NCI-H1105 treated with DMSO at 0.1 percent for 48 hours (cell line): ENCODE results near the gene IGFN1.
"Not testable (repeated sequence)": the region's sequence is repeated elsewhere in the genome, so short reads cannot be mapped to it uniquely, and the experiment has no call there.

Experiments used
- DNase-seq: peaks from one replicate; lab custom pipeline; 2025; lab: John Stamatoyannopoulos, UW

IGFN1 gene

DNA sequence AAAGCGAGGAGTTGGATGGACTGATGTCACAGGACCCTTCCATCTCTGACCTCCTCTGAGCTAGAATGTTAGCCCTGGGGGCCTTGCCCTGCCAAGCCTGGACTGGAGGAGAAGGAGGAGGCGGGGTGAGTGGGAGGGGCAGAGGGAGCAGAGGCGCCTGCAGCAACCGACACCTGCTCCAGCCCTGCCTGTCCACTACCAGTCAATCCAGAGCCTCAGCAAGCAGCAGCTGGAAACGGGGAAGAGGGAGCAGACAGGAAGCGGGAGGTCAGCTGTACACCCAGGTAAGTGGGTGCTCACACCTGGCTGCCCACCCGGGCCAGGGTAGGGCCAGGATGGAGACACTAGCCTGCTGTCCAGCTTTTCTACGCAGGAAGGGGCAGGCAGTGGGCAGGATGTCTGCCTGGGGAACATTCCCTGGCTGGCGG is at the start of gene IGFN1:
Gene IGFN1, plus strand, starts transcription at position 201 of the 428 bp plus-strand sequence. CDS start 2,470 bp downstream, outside the sequence.
- peak; percentile 16 for DNase-seq

DNA sequence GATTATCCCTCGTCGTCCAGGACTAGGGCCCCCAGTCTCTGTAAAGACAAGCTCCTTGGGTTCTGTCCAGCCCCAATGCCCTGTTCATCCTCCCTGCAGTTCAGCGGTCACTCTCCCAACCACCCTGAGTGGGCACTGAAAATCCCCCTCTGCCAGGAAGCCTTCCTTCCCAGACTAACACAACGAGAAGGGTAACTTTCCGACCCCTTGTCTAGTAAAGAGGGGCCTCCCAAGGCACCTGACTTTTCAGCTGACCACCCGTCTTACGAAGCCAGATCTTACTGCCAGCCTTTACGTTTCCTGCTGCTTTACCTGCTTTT is 49.7 kb upstream of the IGFN1 start:
- no peak for DNase-seq

DNA sequence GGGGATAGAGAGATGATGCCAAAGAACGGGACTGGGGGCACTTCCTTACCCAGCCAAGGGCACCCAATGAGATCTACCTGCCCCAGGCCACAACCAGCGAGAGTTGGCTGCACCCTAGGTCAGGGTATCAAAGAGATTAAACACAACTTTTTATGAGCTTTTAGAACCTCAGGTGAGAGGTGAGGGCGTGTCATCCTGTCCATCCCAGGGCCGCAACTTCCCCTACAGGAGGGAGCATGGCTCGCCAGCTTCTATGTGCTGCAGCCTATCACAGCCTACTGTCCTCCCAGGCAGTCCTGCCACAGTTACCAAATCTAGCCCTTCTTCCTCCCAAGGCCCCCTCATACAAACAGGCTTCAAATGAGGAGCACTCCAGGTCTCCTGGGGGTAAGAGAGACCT is 49.2 kb upstream of the IGFN1 start:
- no peak for DNase-seq

DNA sequence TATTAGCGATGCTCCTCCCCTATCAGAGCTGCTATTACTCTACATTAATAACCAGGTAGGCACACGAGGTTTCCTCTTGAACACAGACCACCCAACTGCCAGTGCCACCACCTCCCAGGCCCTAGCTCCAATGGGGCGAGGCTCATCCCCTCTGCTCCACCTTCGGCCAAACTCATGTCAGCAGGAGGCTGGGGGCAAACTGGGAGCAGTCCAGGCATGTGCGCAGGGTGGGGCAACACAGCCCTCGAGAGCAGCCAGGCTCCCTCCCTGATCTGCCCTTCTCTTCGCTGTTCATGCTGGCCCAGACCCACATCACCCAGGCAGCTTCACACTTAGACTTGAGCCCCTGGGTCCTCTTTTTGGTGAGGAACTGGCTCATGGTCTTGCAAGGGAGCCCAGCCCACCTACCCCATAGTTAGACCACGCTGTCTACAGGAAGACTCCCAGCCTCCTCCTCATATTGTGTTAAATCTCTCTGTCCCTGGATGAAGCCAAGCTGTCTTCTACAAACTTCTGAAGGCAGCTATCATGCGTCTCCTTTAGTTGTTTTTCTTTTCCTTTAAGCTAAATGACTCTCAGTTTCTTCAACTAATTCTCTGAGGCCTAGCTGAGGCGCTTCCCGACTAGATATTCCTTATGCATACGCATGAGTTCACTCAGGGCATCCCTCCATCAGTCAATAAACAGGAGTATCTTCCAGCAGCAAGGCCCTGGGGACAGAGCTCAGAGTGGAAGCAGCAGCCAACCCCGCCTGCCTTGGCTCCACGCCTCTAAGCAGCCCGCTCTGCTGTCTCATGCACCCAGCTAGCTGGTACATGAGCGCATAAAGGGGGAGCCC is 48.4 kb upstream of the IGFN1 start:
- no peak for DNase-seq

DNA sequence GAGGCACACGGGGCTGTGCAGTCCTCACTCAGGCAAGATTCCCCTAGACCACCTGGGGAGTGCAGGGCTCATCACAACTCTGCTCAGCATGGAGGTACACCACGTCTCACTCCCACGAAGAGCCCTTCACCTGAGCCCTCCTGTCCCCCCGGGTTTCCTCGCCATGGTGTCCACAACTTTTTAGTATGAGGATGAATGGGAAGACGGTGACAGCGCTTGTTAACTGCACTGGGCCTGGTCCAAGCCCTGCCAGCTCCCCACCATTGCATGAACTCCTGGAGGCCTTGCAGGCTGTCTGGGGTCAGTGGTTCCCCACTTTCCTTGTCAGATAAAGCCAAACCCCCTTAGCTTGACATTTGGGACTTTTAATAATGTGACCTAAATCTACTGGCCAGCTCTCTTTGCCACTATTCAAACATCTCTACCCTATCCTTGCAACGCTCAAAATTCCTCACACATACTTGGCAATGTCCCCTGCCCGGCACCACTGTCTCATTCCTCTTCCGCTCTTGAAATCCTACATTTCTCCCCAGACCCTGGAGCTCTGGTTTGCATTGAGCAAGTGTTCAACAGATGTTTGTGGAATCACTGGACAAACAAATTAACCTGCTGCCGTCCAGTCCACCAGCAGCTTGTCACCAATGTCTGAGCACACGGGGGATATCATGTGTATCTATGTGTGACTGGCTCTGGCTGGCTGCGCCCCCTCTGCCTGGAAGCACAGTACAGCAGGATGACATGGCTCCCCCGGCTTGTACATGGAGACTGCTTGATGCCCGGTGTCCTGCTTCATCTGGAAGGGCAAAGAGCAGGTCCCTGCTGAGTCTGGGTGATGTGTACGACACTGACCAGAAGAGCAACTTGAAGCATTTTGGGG is 47.5 kb upstream of the IGFN1 start:
- DNase-seq = no peak

DNA sequence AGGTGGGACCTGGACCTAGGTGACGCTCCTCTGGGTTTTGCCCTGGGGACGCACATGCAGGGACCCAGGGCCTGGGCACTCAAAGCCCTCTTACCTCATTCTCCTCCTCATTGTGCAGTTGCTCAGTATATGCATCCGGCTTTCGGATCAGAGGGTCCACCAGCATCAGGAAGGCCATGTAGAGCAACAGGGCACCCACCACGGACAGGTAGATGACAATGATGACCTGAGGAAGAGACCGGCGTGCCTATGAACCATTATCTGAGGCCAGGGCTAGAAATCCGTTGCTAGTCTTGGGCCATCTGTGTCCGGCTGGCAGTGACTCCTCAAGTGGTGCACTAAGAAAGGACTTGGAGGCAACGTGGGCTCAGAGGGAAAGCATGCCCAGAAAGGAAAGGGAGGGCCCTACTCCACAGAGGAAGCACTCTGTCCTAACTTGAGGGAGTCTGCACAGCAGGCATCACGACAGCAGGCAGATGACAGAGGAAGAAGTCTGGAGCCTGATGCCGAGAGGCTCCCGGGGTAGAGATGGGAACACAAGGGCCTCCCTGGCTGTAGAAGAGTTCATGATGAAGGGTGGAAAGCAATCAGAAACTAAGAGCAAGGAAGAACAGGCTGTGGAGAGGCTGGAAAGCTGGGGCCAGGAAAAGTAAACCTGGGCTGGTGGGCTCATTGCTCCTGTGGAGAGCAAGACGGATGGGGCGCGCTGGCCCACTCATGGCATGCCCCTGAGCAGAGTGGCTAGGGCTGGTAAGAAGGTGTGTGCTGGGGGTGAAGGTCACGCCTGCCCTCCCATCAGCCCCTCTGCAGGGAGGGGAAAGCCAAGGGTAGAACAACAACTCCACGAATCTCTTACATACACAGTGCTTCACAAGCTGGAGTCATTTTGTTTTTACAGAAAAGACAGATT is 46.6 kb upstream of the IGFN1 start:
- no peak for DNase-seq

DNA sequence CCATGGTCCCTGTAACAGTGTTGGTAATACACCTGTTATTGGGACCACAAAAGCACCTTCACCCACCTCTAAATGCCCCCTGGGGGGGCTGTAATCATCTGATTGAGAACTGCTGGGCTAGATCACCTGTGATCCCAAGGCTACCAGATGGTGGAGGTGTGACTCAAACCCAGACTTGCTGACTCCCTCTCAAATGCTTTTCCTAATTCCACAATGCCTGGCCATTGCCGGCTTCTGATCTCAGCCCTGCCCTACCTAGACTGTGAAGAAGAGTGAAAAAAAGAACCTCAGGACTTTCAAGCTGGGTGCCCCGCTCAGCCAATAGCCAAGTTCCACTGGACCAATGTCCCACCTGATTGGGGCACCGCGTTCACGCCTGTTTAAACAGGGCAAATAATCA is 45.9 kb upstream of the IGFN1 start:
- no peak for DNase-seq

DNA sequence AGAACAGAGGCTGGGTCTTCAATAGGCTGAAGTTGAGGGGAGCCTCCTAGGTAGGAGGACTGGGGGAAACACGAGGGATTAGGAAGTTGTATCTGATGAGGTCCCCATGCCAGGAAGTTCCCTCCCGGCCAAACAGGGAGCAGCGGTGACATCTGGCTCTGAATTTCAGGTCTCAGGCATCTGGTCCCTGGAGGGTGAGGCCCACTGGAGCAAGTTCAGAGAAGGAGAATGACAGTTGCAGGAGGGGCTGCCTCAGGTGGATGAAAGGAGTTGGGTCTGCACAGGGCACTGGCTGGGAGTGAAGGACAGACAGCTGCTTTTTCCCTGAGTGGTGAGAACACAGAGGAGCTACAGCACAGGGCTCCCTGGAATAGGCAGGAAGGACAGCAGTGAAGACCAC is 45.5 kb upstream of the IGFN1 start:
- DNase-seq = no peak

DNA sequence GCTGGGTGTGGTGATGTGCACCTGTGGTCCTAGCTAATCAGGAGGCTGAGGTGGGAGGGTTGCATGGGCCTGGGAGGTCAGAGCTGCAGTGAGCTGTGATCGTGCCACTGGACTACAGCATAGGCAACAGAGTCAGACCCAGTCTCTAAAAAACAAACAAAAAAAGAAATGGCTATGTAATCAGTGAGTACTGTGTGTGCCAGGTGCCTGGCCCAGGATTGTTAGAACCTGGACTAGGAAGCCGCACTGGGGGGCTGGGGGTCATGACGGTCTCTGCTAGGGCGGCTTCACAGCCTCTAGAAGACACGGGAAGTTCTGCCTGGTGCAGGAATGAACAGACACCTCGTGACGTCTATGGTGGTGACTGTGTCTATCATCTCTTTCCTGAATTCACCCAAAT is 44.8 kb upstream of the IGFN1 start:
- DNase-seq = no peak

DNA sequence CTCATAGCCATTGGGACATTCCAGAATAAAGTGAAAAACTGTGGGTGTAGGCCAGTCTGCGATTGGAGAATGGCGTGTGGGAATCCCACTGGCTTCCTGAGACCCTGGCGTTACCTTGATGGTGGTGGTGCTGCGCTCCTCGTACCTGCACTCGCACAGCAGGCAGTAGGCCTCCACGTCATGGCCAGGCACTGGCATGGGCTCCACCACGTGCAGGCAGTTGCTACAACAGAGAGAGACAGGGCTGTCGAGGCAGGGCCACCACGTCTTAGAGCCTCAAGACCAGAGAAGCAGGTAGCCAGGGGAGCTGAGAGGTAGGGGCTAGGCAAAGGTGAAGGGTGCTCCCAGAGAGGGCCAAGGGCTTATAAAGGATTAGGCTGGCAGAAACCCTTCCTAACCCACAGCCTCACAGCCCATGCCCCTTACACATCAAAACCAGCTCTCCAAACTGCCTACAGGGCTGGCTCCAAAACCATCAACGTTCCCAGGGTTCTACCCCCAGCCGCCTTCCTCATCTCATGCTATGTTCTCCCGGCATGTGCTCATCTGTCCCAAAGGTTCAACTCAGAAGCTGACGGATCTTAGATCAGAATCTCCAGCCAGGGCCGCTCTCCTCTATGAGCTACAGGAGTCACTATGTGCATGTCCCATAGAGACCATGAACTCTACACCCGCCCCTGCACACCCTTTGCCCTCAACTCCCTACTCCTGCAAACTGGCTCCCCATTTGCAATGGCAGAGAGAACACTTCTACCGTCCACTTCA is 43.8 kb upstream of the IGFN1 start:
- DNase-seq = no peak

DNA sequence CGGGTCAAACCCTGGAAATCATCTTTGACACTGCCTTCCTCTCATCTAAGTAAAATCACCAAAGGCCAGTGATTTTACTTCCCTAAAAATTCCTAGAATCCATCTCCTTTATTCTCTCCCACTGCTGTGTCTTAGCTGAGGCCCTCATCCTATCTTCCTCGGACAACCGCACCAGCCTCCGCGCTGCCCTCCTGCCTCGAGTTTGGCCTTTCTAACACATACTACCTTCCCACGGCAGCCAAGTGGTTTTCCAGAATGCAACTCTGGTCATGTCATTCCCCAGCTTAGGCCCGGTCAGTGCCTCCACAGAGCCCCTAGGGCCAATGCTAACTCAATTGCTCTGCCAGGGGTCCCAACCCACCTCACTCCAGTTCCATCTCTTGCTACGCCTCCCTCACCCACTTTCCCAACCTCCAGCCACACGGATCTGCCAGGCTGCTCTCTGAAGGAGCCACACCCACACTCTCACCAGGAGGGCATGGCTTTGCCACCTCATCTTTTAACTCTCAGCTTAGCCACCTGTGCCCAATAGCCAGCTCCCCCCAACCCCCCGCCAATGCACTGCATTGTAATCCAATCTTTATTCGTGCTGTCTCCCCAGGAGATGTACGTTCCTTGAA is 43.1 kb upstream of the IGFN1 start:
- DNase-seq = no peak

DNA sequence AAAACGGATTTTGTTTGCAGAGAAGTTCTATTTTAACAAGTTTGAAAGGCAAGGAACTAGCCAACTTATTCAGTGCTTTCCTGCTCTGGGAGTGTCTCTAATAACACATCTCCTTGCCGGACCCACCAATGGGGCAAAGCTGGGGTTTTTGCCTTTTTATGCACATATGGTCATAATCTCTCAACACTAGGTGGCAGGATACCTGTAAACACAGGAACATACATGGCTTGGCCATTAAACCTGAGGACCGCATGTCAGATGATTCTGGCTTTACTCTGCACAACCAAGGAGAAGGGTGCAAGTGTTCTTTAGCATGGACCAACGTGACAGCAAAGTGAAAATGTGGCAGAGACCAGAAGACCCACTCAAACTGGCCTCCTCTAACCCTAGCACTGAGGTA is 41.2 kb upstream of the IGFN1 start:
- DNase-seq = peak; percentile 58

DNA sequence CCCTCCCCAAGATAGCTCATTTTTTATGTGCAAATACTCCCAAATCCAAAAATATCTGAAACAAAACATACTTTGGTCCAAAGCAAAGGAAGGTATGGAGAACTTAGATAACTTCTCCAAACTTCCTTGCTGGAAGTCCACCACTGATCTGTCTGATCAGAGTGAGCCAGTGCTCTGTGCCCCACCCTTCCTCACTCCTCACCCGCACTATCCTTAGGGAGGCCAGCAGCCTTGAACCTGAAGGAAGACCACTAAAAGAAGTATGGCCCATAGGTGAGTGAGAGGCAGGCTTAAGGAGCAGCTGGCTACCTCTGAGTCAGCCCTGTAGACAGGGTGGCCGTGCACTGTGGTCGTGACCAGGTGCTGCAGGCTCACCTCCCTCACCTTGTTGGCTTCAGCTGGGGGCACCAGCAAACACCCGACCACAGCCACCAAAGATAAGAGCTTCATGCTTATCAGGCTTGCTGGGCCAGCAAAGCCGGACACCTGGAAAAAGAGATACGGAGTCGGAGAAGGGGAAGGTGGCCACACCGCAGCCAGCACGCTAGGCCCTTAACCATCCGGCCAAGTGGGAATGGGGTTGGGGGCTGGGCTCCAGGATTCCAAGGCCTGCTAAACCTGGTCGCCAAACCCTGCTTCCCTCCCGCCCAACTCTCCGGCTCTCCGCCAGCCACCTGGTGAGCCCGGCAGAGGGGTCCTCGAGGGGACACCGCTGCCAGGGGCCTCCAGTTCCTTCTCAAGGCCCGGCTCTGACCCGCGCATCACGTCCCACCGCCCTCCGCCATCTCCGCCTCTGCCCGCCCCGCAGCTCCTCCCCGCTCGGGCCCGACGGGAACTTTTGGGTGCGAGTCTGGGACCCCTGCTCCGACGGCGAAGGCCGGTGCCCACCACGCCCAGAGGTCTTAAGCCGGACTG is 36.9 kb upstream of the IGFN1 start:
- DNase-seq = peak; percentile 73

DNA sequence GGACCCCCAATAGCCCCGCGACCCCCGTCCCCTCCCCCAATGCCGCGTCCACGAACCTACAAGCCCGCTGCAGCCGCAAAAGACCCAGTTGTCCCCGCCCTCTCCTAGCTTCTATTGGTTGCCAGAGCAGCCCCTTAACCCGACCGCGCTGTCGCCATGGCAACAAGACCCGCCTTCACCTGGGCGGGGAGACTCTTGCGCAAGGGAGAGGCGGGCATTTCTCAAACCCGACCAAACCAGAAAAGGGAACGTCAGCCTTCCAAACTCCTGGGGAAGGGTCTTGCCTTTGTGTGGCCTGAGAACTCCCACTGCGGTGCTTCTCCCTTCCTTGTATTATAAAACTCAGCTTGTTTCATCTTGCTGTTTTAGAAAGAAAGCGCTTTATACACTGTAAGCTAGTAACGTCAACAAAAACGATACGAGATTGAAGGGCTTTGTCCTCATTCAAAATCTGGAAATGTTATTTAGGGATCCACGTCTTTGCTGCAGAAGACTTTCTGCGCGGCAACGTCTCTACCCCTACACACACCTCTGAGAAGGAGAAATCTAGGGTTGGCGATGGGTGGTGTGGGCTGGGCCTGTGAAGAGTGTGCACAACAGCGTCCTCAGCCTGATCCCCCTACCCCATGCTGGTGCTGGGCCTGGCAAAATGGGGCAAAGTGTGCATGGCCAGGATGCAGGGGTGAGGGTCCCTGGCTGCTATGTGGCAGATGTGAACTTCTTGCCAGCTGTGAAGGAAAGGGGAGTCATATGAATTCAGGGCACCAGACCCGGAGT is 36.0 kb upstream of the IGFN1 start, which contains the start of gene TMEM9:
Gene TMEM9, minus strand, starts transcription at position 86 of the 777 bp plus-strand sequence. CDS start 551 bp downstream, outside the sequence.
- peak; percentile 94 for DNase-seq

DNA sequence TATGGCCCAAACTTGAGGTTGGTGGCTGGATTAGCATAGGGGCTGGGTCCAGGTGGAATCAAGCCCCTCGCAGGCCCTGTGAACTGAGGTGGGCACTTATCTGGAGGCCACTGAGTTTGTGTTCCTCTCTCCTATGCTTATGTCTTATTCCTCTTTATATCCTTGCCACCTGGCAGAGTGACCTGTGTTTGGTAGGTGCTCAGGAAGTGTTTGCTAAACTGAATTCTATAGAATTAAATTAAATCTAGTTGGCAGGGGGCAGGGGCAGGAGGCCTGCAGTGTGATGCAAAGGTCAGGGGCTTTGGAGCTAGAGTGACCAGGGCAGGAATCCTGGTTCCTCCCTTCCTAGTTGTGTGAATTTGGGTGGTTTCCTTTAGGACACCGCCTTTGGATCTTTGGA is 35.3 kb upstream of the IGFN1 start:
- DNase-seq = no peak

DNA sequence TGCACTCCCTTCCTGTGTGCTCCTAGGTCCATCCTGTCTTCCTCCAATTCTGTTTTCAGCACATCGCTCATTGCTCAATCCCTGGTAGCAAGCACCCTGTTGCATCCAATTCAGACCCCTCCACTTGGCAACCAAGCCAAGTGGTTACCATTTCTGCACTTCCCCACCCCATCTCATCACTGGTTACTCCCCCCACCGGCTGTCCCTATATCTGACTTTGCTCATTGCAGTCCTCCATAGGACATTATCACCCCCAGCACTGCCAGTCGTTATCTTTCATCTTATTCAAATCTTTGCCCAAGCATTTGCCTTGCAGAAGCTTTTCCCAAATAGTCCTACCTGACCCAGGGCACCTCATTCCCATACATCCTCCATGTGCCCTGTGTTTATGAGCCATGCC is 34.3 kb upstream of the IGFN1 start:
- DNase-seq = no peak

DNA sequence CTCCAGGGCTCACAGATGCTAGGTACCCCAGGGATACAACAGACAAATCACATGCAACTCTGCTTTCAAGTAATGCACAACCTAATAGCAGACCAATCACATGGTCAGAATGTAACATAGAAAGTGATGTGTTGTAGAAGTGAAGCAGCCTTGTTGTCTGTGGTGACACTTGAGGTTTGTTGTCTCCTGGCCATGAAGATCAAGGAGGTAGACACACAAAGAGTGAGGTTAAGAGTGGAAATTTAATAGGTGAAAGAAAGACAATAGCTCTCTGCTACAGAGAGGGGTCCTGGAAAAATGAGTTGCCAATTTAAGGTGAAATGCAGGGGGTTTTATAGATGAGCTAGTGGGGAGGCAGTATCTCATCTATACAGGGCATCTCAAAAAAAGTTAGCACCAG is 33.8 kb upstream of the IGFN1 start:
- DNase-seq = no peak

DNA sequence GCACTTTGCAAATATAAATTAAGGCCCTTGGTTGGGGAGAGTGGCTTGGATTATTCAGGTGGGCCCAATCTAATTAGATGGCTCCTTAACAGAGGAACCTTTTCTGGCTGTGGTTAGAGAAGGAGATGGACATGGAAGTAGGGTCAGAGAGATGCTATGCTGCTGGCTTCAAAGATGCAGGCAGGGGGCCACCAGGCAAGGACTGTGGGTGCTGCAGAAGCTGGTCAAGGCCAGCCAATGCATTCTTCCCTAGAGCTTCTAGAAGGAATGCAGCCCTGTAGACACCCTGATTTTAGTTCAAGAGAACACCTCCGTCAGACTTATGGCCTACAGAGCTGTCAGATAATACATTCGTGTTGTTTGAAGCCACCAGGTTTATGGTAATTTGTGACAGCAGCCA is 32.7 kb upstream of the IGFN1 start:
- DNase-seq = no peak

DNA sequence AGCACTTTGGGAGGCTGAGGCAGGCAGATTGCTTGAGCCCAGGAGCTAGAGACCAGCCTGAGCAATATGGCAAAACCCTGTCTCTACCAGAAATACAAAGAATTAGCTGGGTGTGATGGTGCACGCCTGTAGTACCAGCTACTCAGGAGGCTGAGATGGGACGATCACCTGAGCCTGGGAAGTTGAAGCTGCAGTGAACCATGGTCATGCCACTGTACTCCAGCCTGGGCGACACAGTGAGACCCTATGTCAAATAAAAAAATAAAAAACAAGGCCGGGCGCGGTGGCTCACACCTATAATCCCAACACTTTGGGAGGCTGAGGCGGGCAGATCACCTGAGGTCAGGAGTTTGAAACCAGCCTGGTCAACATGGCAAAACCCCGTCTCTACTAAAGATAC is 27.6 kb upstream of the IGFN1 start:
- DNase-seq = not testable (repeated sequence)
